ENCODE data around the gene FAM43A. TPM values are rescaled to one million over a fixed set of nuclear protein-coding genes. Genes with fewer than 3 reads are reported as not detected.

Gene FAM43A
- total RNA-seq, 1 donor from 2014 or later: 33.5 TPM

DNA sequence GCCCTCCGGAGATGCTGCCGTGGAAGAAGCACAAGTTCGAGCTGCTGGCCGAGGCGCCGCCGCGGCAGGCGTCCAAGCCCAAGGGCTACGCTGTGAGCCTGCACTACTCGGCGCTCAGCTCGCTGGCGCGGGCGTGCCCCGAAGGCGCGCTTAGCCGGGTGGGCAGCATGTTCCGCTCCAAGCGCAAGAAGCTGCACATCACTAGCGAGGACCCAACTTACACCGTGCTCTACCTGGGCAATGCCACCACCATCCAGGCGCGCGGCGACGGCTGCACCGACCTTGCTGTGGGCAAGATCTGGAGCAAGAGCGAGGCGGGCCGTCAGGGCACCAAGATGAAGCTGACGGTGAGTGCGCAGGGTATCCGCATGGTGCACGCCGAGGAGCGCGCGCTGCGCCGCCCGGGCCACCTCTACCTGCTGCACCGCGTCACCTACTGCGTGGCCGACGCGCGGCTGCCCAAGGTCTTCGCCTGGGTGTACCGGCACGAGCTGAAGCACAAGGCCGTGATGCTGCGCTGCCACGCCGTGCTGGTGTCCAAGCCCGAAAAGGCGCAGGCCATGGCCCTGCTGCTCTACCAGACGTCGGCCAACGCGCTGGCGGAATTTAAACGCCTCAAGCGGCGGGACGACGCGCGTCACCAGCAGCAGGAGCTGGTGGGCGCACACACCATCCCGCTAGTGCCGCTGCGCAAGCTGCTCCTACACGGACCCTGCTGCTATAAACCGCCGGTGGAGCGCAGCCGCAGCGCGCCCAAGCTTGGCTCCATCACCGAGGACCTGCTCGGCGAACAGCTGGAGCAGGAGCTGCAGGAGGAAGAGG is 1.3 kb downstream of the FAM43A start:
- DNase-seq (ENCODE audit: low spot score): peak; percentile 25
- H3K27ac Mint-ChIP-seq (ENCODE audit: unreplicated experiment): peak overlapping the region; percentile 42
- peak overlapping the region; percentile 93 for H3K4me3 Mint-ChIP-seq (ENCODE audit: unreplicated experiment)

DNA sequence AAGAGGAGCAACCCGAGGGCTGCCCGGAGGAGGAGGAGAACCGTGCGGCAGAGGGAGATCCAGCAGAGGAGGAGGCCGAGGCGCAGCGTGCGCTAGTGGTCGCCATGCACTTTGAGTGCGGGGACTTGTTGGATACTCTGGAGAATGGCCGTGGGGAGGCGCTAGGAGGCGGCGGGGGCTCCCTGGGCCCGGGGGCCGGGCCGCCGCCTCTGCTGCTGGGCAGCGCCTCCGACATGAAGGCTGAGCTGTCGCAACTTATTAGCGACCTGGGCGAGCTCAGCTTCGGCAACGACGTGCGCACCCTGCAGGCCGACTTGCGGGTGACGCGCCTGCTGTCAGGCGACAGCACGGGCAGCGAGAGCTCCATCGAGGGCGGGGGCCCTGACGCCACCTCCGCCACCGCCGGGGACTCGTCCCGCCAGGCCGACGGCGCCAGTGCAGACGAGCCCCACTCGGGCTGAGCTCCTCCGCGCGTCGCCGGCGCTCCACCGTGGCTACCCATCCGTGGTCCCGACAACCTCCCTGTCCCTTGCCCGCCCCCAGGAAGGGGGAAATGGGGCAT is 2.0 kb downstream of the FAM43A start:
- TF ChIP-seq, protein P1, sequence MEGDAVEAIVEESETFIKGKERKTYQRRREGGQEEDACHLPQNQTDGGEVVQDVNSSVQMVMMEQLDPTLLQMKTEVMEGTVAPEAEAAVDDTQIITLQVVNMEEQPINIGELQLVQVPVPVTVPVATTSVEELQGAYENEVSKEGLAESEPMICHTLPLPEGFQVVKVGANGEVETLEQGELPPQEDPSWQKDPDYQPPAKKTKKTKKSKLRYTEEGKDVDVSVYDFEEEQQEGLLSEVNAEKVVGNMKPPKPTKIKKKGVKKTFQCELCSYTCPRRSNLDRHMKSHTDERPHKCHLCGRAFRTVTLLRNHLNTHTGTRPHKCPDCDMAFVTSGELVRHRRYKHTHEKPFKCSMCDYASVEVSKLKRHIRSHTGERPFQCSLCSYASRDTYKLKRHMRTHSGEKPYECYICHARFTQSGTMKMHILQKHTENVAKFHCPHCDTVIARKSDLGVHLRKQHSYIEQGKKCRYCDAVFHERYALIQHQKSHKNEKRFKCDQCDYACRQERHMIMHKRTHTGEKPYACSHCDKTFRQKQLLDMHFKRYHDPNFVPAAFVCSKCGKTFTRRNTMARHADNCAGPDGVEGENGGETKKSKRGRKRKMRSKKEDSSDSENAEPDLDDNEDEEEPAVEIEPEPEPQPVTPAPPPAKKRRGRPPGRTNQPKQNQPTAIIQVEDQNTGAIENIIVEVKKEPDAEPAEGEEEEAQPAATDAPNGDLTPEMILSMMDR (IDR thresholded peaks at IDR 0.05; ENCODE audit: unreplicated experiment): peak; percentile 65
- DNase-seq (ENCODE audit: low spot score): peak; percentile 74
- Mint-ChIP-seq H3K9me3 (ENCODE audit: unreplicated experiment) (no peaks in the 10 kb centered on the region), H3K36me3 (ENCODE audit: low read depth, unreplicated experiment) (peaks cover 11% of the 10 kb centered on the region), H3K4me3 (ENCODE audit: unreplicated experiment) (peak overlapping the region; percentile 93), H3K27me3 (ENCODE audit: unreplicated experiment) (peaks cover 9% of the 10 kb centered on the region), H3K4me1 (ENCODE audit: unreplicated experiment) (peaks cover 32% of the 10 kb centered on the region), H3K27ac (ENCODE audit: unreplicated experiment) (peak overlapping the region; percentile 42)

More for the DNA sequence above, 1.3 kb downstream of the FAM43A start:
- TF ChIP-seq, protein P1 (IDR thresholded peaks at IDR 0.05; ENCODE audit: unreplicated experiment): no peak
- Mint-ChIP-seq H3K9me3 (ENCODE audit: unreplicated experiment) (no peaks in the 10 kb centered on the region), H3K4me1 (ENCODE audit: unreplicated experiment) (peaks cover 37% of the 10 kb centered on the region), H3K36me3 (ENCODE audit: low read depth, unreplicated experiment) (peaks cover 11% of the 10 kb centered on the region), H3K27me3 (ENCODE audit: unreplicated experiment) (peaks cover 9% of the 10 kb centered on the region)

DNA sequence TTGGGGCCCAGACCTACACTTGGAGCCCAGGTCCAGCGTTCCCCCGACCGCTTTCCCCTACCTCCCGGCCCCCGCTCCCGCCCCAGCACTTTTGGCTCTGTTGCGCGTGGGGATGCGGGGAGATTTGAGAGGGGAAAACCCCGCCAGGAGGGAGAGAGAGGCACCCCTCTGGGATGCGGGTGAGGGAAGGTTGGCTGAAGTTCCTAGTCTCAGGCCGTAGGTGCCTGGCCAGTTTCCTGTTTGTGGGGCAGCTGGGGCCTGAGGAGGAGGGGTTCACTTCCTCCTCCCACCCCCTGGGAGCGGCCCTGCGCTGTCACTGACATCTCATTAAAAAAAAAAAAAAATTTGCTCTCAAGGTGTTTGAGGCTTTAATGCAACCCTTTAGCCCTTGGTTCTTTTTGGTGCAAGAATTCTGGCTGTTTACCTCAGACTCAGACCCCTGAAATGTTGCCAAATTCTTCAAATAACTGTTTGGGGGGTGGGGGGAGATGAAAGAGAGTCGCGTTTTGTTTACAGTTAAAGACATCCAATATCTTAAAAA is 2.6 kb downstream of the FAM43A start:
- Mint-ChIP-seq H3K9me3 (ENCODE audit: unreplicated experiment) (no peaks in the 10 kb centered on the region), H3K36me3 (ENCODE audit: low read depth, unreplicated experiment) (peaks cover 11% of the 10 kb centered on the region), H3K4me3 (ENCODE audit: unreplicated experiment) (peak overlapping the region; percentile 88), H3K4me1 (ENCODE audit: unreplicated experiment) (peaks cover 30% of the 10 kb centered on the region), H3K27ac (ENCODE audit: unreplicated experiment) (peak overlapping the region; percentile 58), H3K27me3 (ENCODE audit: unreplicated experiment) (peaks cover 12% of the 10 kb centered on the region)
- peak; percentile 51 for DNase-seq (ENCODE audit: low spot score)
- TF ChIP-seq, protein P1 (IDR thresholded peaks at IDR 0.05; ENCODE audit: unreplicated experiment): no peak

DNA sequence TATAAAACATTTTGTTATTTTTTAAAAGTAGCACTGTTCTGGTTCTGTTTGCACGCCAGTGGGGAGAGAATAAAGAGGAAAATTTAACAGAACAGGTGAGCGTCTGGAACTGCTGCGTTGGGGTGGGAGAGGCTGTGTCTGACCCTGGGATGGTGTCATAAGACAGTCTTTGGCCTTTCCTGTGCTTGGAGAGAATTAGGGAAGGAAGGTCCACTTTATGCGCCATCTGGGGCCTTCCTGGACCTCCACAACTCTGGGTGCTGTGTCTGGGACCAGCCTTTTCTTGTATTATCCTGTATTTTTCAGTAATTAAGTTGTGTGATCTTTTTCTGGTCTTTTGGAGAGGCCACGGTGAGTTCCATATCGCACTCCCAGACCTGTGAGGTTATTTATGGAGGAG is 3.3 kb downstream of the FAM43A start:
- Mint-ChIP-seq H3K4me1 (ENCODE audit: unreplicated experiment) (peaks cover 28% of the 10 kb centered on the region), H3K4me3 (ENCODE audit: unreplicated experiment) (peak overlapping the region; percentile 88), H3K27me3 (ENCODE audit: unreplicated experiment) (peaks cover 12% of the 10 kb centered on the region), H3K9me3 (ENCODE audit: unreplicated experiment) (no peaks in the 10 kb centered on the region), H3K27ac (ENCODE audit: unreplicated experiment) (peak overlapping the region; percentile 58), H3K36me3 (ENCODE audit: low read depth, unreplicated experiment) (peaks cover 11% of the 10 kb centered on the region)
- TF ChIP-seq, protein P1 (IDR thresholded peaks at IDR 0.05; ENCODE audit: unreplicated experiment): no peak
- no peak for DNase-seq (ENCODE audit: low spot score)
